SK-N-SH (cell line): ENCODE data around the gene IRF9. TPM values are rescaled to one million over a fixed set of nuclear protein-coding genes. Genes with fewer than 3 reads are reported as not detected.

Experiments
- CTCF ChIA-PET: fragments of 300-600, 350-600 bp; formaldehyde crosslinking; extraction: SDS; loops from one replicate; lab custom pipeline; 2021; lab: Yijun Ruan, JAX
- POLR2A ChIA-PET: fragments of 350-600 bp; sonication (Branson Sonifier 250); formaldehyde crosslinking; extraction: SDS; loops from one replicate; lab custom pipeline; 2020; ENCODE audit warnings: antibody characterized with exemption, inconsistent platforms; lab: Yijun Ruan, JAX
- DNase-seq: peaks from one replicate; pipeline ENCODE4 v3.0.0; 2012
- H2AFZ ChIP-seq: fragments of 200-600 bp; sonication (generic); 2 replicates; pipeline ENCODE4 v1.8.1; 2016; ENCODE audit warnings: antibody characterized with exemption, mild to moderate bottlenecking, low read depth
- H3F3A ChIP-seq: fragments of 200-600 bp; sonication (generic); replicated peaks from 2 replicates; pipeline ENCODE3; 2016; ENCODE audit warnings: antibody characterized with exemption, mild to moderate bottlenecking; ENCODE audit not compliant: insufficient read depth
- H3K27ac ChIP-seq, 2 experiments: fragments of 200-500 bp in 1 of 2; fragments of 200-600 bp in 1 of 2; sonication (Bioruptor generic) in 1 of 2; sonication (generic), shearing (Covaris generic) in 1 of 2; 2 replicates each; pipeline versions ENCODE4 v1.5.1 to v1.6.1; 2014 to 2016; ENCODE audit warnings: low read depth in 2 of 2, inconsistent platforms in 1 of 2, low read length in 1 of 2, mild to moderate bottlenecking in 1 of 2, mixed read lengths in 1 of 2
- H3K27me3 ChIP-seq: fragments of 200-600 bp; sonication (generic), shearing (Covaris generic); 2 replicates; pipeline ENCODE4 v1.6.1; 2016; ENCODE audit warnings: mixed run types; ENCODE audit not compliant: insufficient read depth
- H3K36me3 ChIP-seq, 2 experiments: fragments of 200-500 bp in 1 of 2; fragments of 200-600 bp in 1 of 2; sonication (Bioruptor generic) in 1 of 2; sonication (generic) in 1 of 2; replicated peaks in 1 of 2; 2 replicates each; pipeline versions ENCODE3 to v1.5.1; 2014 to 2016; ENCODE audit warnings: low read length in 1 of 2, mild to moderate bottlenecking in 1 of 2; ENCODE audit not compliant: insufficient read depth in 2 of 2, control insufficient read depth in 1 of 2
- H3K4me1 ChIP-seq, 2 experiments: fragments of 200-500 bp in 1 of 2; fragments of 200-600 bp in 1 of 2; sonication (Bioruptor generic) in 1 of 2; sonication (generic), shearing (Covaris generic) in 1 of 2; 2 replicates each; pipeline versions ENCODE4 v1.5.1 to v1.6.1; 2014 to 2016; ENCODE audit warnings: low read depth in 1 of 2, low read length in 1 of 2, mixed run types in 1 of 2; ENCODE audit not compliant: insufficient read depth in 2 of 2, control insufficient read depth in 1 of 2
- H3K4me2 ChIP-seq: fragments of 200-600 bp; sonication (generic), shearing (Covaris generic); 2 replicates; pipeline ENCODE4 v1.6.1; 2017; ENCODE audit warnings: mixed run types
- H3K4me3 ChIP-seq, 2 experiments: fragments of 200-500 bp in 1 of 2; fragments of 200-600 bp in 1 of 2; sonication (Bioruptor generic) in 1 of 2; sonication (generic), shearing (Covaris generic) in 1 of 2; 2 replicates each; pipeline versions ENCODE4 v1.5.1 to v1.8.1; 2014 to 2016; ENCODE audit warnings: low read depth in 2 of 2, inconsistent platforms in 1 of 2, low read length in 1 of 2, mild to moderate bottlenecking in 1 of 2, mixed read lengths in 1 of 2, moderate library complexity in 1 of 2
- H3K79me2 ChIP-seq: fragments of 200-600 bp; sonication (generic); 2 replicates; pipeline ENCODE4 v1.8.1; 2017; ENCODE audit warnings: mild to moderate bottlenecking; ENCODE audit not compliant: insufficient read depth
- H3K9ac ChIP-seq: fragments of 200-600 bp; sonication (generic); 2 replicates; pipeline ENCODE4 v1.6.1; 2017; ENCODE audit warnings: mixed run types
- H3K9me2 ChIP-seq: fragments of 200-600 bp; sonication (generic); 2 replicates; pipeline ENCODE4 v1.6.1; 2017; ENCODE audit warnings: mixed run types
- H3K9me3 ChIP-seq: fragments of 200-600 bp; sonication (generic); 2 replicates; pipeline ENCODE4 v1.6.1; 2017; ENCODE audit warnings: mixed run types, mild to moderate bottlenecking, moderate library complexity
- H4K20me1 ChIP-seq: fragments of 200-600 bp; sonication (generic); 2 replicates; pipeline ENCODE4 v1.6.1; 2017; ENCODE audit warnings: mild to moderate bottlenecking, mixed run types; ENCODE audit not compliant: insufficient read depth
- EZH2phosphoT487 ChIP-seq: fragments of 200-600 bp; sonication (generic); IDR thresholded peaks from 2 replicates; pipeline ENCODE4 v1.6.1; 2017; ENCODE audit warnings: low read depth, mixed run types, mild to moderate bottlenecking, antibody characterized with exemption, moderate library complexity, borderline replicate concordance
- FOXJ3 ChIP-seq: sonication (generic); formaldehyde crosslinking; IDR thresholded peaks from 2 replicates; pipeline ENCODE4 v1.5.1; 2020; ENCODE audit warnings: mild to moderate bottlenecking, missing genetic modification reagents
- GABPA ChIP-seq: IDR thresholded peaks from 2 replicates; pipeline ENCODE4 v1.4.0; 2012; ENCODE audit warnings: low read depth, mild to moderate bottlenecking
- GATA2 ChIP-seq: sonication (generic); formaldehyde crosslinking; IDR thresholded peaks from 2 replicates; pipeline ENCODE4 v1.5.0; 2020; ENCODE audit warnings: mild to moderate bottlenecking, missing genetic modification reagents
- MEF2A ChIP-seq: IDR thresholded peaks from 2 replicates; pipeline ENCODE4 v1.4.0; 2012; ENCODE audit warnings: low read depth, borderline replicate concordance
- NFIC ChIP-seq: IDR thresholded peaks from 2 replicates; pipeline ENCODE4 v1.4.0; 2012; ENCODE audit warnings: borderline replicate concordance
- RAD21 ChIP-seq: IDR thresholded peaks from 2 replicates; pipeline ENCODE4 v1.6.1; 2012; ENCODE audit warnings: mild to moderate bottlenecking, low read length
- RFX5 ChIP-seq: IDR thresholded peaks from 2 replicates; pipeline ENCODE4 v1.6.1; 2012; ENCODE audit warnings: mild to moderate bottlenecking, improper control_type of control experiment, low read length
- RXRA ChIP-seq: IDR thresholded peaks from 2 replicates; pipeline ENCODE4 v1.4.0; 2012; ENCODE audit warnings: low read depth, mild to moderate bottlenecking, borderline replicate concordance
- SIN3A ChIP-seq: IDR thresholded peaks from 2 replicates; pipeline ENCODE4 v1.6.1; 2012; ENCODE audit warnings: low read depth, mild to moderate bottlenecking, low read length, moderate library complexity, borderline replicate concordance
- TAF1 ChIP-seq: IDR thresholded peaks from 2 replicates; pipeline ENCODE4 v1.6.1; 2012; ENCODE audit warnings: low read depth, mild to moderate bottlenecking, low read length, moderate library complexity, borderline replicate concordance
- TCF12 ChIP-seq: IDR thresholded peaks from 2 replicates; pipeline ENCODE4 v1.4.0; 2012
- TEAD4 ChIP-seq: IDR thresholded peaks from 2 replicates; pipeline ENCODE4 v1.4.0; 2012; ENCODE audit warnings: mild to moderate bottlenecking, borderline replicate concordance; ENCODE audit not compliant: insufficient read depth
- YY1 ChIP-seq: IDR thresholded peaks from 2 replicates; pipeline ENCODE4 v1.4.0; 2012; ENCODE audit warnings: low read depth, mild to moderate bottlenecking
- WGBS: methylation state at CpG from one replicate; pipeline ENCODE4 v1.1.6; 2017; ENCODE audit warnings: low lambda C conversion rate; 5-methylcytosine and 5-hydroxymethylcytosine counted together
- polyA plus RNA-seq, 3 experiments: library from polyadenylated mRNA; depleted of rRNA; stranded (reverse); fragments of >200 nt; gene quantifications; 2 replicates each; pipeline ENCODE4 v1.2.3, GENCODE V29; 2012
- TF ChIP-seq, protein P1 (sequence below): IDR thresholded peaks from 2 replicates; pipeline ENCODE4 v1.4.0; 2012; ENCODE audit warnings: low read depth, borderline replicate concordance
- TF ChIP-seq, protein P2 (sequence below): fragments of 200-600 bp; sonication (generic); IDR thresholded peaks from 2 replicates; pipeline ENCODE4 v1.6.1; 2017; ENCODE audit warnings: antibody characterized with exemption, mild to moderate bottlenecking, moderate library complexity
- TF ChIP-seq, protein P3 (sequence below): fragments of 150-350 bp; IDR thresholded peaks from 2 replicates; pipeline ENCODE4 v1.6.1; 2017; ENCODE audit warnings: antibody characterized with exemption, low read length, low read depth, borderline replicate concordance

Gene IRF9
- polyA plus RNA-seq, 1 of the 3 experiments (the other 2 are of a cell fraction), result 37.6 TPM

DNA sequence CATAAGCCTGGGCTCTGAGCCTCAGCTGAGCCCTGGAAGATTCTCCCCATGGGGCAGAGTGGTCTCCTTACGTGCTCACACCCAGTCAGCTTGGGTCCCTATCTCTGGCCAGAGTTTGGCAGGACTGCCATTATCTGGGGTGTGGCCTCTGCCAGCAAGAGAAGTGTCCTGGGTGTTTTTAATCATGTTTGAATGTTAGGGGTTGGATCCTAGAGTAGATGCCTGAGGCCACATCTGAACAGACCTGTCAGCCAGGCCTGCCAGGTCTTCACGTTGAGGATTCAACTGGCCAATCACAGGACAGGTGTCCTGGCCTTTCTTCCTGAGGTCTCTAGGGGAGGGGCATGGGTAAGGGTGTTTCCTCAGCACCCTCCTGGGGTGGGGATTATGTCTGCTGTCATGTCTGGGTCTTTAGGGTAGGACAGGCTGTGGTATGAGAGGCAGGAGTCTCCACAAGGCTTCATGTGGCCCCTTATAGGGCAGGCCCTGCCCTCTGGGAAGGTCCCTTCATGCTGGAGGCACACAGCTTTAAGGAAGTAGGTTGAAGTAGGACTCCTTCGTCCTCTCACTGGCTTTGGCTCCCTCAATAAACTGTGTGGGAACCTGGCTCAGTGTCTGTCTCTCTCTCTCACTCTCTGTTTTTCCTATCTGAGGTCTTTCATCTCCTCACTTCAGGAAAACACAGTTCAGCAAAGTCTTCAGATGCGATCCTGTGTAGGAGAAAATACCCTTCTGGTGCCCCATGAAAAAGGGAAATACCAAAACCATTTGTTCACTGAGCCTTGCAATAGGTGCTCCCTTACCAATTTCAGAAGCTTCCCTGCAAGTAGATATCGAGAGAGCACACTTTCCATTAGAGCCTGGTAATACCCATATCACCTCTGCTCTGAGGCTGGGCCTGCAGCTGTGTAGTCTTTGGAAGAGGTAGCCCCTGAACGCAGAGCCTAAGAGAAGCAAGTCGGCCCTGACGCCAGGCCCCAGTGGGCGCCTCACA is 37.3 kb upstream of the IRF9 start:
- Histone ChIP-seq H3K27me3 (no peaks in the 10 kb centered on the region), H3K9ac (no peak overlapping the region), H3K9me2 (no peaks in the 10 kb centered on the region), H4K20me1 (no peaks in the 10 kb centered on the region)
- 83% methylated on average over 4 of the region's 9 CpGs for WGBS
- no peak for DNase-seq
- no peak for TF ChIP-seq GATA2
- TF ChIP-seq, protein P1, sequence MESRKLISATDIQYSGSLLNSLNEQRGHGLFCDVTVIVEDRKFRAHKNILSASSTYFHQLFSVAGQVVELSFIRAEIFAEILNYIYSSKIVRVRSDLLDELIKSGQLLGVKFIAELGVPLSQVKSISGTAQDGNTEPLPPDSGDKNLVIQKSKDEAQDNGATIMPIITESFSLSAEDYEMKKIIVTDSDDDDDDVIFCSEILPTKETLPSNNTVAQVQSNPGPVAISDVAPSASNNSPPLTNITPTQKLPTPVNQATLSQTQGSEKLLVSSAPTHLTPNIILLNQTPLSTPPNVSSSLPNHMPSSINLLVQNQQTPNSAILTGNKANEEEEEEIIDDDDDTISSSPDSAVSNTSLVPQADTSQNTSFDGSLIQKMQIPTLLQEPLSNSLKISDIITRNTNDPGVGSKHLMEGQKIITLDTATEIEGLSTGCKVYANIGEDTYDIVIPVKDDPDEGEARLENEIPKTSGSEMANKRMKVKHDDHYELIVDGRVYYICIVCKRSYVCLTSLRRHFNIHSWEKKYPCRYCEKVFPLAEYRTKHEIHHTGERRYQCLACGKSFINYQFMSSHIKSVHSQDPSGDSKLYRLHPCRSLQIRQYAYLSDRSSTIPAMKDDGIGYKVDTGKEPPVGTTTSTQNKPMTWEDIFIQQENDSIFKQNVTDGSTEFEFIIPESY, result no peak
- TF ChIP-seq SIN3A, result no peak
- TF ChIP-seq, all 33 proteins: peak for 0
- H3K36me3 ChIP-seq, result peaks cover 3 to 27% of the 10 kb centered on the region in 2 experiments
- no peak overlapping the region for H2AFZ ChIP-seq
- no peaks in the 10 kb centered on the region for H3K4me1 ChIP-seq
- ChIA-PET CTCF (interaction anchor here (1.8 to 2.0 kb wide), 2 partner anchors 15 kb away, joined by 5 to 7 read pairs; no protein-coding TSS in a partner anchor), POLR2A (interaction anchor here (1.1 kb wide), 1 partner anchor 10 kb away, joined by 6 read pairs; no protein-coding TSS in a partner anchor)
- H3K4me3 ChIP-seq, result no peak overlapping the region
- H3K4me2 ChIP-seq, result no peak overlapping the region
- no peak overlapping the region for H3K27ac ChIP-seq
- no peaks in the 10 kb centered on the region for H3K9me3 ChIP-seq
- no peaks in the 10 kb centered on the region for H3K79me2 ChIP-seq
- peaks cover 2% of the 10 kb centered on the region for H3F3A ChIP-seq

DNA sequence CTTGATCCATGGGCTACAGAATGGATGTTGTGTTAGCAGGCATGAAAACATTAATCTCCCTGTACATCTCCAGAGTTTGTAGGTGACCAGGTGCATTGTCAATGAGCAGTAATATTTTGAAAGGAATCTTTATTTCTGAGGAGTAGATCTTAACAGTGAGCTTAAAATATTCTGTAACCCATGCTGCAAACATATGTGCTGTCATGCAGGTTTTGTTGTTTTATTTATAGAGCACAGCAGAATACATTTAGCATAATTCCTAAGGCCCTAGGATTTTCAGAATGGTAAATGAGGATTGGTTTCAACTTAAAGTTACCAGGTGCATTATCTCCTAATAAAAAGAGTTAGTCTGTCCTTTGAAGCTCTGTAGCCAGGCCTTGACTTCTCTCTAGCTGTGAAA is 34.1 kb upstream of the IRF9 start:
- Histone ChIP-seq H3K27me3 (no peaks in the 10 kb centered on the region), H3K4me3 (no peak overlapping the region), H3K9me2 (no peaks in the 10 kb centered on the region), H3F3A (peaks cover 6% of the 10 kb centered on the region), H3K36me3 (peaks cover 0 to 3% of the 10 kb centered on the region in 2 experiments), H3K79me2 (no peaks in the 10 kb centered on the region), H4K20me1 (no peaks in the 10 kb centered on the region), H3K4me2 (no peak overlapping the region), H3K9ac (no peak overlapping the region), H3K27ac (no peak overlapping the region), H3K9me3 (no peaks in the 10 kb centered on the region), H2AFZ (no peak overlapping the region), H3K4me1 (peaks cover 0 to 8% of the 10 kb centered on the region in 2 experiments; a peak in 1 of 4 replicates)
- ChIA-PET POLR2A (interaction anchor here (2.6 kb wide), 1 partner anchor 9 kb away, joined by 12 read pairs; the partner anchor contains the start of gene PSME1), CTCF (interaction anchor here (1.2 to 1.8 kb wide), 3 partner anchors 9 to 68 kb away, joined by 4 to 5 read pairs (median 5); partner anchors contain the start of gene PSME1)
- DNase-seq, result no peak
- TF ChIP-seq, protein P2, sequence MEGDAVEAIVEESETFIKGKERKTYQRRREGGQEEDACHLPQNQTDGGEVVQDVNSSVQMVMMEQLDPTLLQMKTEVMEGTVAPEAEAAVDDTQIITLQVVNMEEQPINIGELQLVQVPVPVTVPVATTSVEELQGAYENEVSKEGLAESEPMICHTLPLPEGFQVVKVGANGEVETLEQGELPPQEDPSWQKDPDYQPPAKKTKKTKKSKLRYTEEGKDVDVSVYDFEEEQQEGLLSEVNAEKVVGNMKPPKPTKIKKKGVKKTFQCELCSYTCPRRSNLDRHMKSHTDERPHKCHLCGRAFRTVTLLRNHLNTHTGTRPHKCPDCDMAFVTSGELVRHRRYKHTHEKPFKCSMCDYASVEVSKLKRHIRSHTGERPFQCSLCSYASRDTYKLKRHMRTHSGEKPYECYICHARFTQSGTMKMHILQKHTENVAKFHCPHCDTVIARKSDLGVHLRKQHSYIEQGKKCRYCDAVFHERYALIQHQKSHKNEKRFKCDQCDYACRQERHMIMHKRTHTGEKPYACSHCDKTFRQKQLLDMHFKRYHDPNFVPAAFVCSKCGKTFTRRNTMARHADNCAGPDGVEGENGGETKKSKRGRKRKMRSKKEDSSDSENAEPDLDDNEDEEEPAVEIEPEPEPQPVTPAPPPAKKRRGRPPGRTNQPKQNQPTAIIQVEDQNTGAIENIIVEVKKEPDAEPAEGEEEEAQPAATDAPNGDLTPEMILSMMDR, result no peak
- TF ChIP-seq TEAD4, result no peak
- TF ChIP-seq, protein P3, sequence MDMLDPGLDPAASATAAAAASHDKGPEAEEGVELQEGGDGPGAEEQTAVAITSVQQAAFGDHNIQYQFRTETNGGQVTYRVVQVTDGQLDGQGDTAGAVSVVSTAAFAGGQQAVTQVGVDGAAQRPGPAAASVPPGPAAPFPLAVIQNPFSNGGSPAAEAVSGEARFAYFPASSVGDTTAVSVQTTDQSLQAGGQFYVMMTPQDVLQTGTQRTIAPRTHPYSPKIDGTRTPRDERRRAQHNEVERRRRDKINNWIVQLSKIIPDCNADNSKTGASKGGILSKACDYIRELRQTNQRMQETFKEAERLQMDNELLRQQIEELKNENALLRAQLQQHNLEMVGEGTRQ, result no peak
- no peak for TF ChIP-seq GABPA
- no peak for TF ChIP-seq MEF2A
- TF ChIP-seq RXRA, result no peak
- no peak for TF ChIP-seq NFIC
- no peak for TF ChIP-seq GATA2
- no peak for TF ChIP-seq EZH2phosphoT487
- no peak for TF ChIP-seq YY1
- no peak for TF ChIP-seq FOXJ3 (CRISPR knock-in tag)
- no peak for TF ChIP-seq RFX5
- TF ChIP-seq, protein P1, result no peak
- TF ChIP-seq RAD21, result no peak
- TF ChIP-seq TCF12, result no peak
- TF ChIP-seq TAF1, result no peak
